HG03520 (cell line): ENCODE results near the gene POU4F3.

ENCODE experiments used
- ATAC-seq: cut with Tn5 transposase; IDR thresholded peaks from one replicate; pipeline ENCODE4 v1.9.1; 2021; ENCODE audit warnings: mild to moderate bottlenecking, moderate library complexity; ENCODE audit not compliant: unreplicated experiment

The POU4F3 gene

DNA sequence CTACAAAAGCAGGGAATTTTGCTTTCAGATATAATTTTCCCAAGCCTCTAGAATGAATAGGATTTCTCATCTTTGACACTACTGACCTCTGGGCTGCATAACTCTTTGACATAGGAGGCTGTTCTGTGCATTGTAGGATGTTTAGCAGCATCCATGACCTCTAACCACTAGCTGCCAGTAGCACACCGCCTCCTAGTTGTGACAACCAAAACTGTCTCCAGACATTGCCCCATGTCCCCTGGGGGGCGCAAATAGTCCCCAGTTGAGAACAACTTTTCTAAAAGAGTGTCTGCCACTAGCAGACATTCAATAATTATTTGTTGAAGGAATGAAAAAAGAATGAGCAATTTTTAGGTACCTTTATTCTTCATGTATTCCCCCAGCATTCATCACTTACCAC, 51.8 kb downstream of the POU4F3 start:
- ATAC-seq = no peak
